SK-N-SH (cell line): Measurements from ENCODE around the gene COPS4.

Experiments
- GABPA ChIP-seq: IDR thresholded peaks from 2 replicates; pipeline ENCODE4 v1.4.0; 2012; ENCODE audit warnings: low read depth, mild to moderate bottlenecking
- POLR2AphosphoS5 ChIP-seq: IDR thresholded peaks from 2 replicates; pipeline ENCODE4 v1.6.1; 2012; ENCODE audit warnings: low read depth, low read length
- RCOR1 ChIP-seq: fragments of 150-350 bp; IDR thresholded peaks from 2 replicates; pipeline ENCODE4 v1.6.1; 2017; ENCODE audit warnings: antibody characterized with exemption, low read length
- REST ChIP-seq: IDR thresholded peaks from 2 replicates; pipeline ENCODE4 v1.6.1; 2012; ENCODE audit warnings: mild to moderate bottlenecking, low read depth, low read length, moderate library complexity
- SMC3 ChIP-seq: IDR thresholded peaks from 2 replicates; pipeline ENCODE4 v1.6.1; 2012; ENCODE audit warnings: low read depth, low read length, improper control_type of control experiment
- TAF1 ChIP-seq: IDR thresholded peaks from 2 replicates; pipeline ENCODE4 v1.6.1; 2012; ENCODE audit warnings: low read depth, mild to moderate bottlenecking, low read length, moderate library complexity, borderline replicate concordance
- YY1 ChIP-seq: IDR thresholded peaks from 2 replicates; pipeline ENCODE4 v1.4.0; 2012; ENCODE audit warnings: low read depth, mild to moderate bottlenecking
- TF ChIP-seq, protein P1 (sequence below): fragments of 200-600 bp; sonication (generic); IDR thresholded peaks from 2 replicates; pipeline ENCODE4 v1.6.1; 2017; ENCODE audit warnings: antibody characterized with exemption, mild to moderate bottlenecking, moderate library complexity
- TF ChIP-seq, protein P2 (sequence below): IDR thresholded peaks from 2 replicates; pipeline ENCODE4 v1.4.0; 2012; ENCODE audit warnings: low read depth, borderline replicate concordance

DNA sequence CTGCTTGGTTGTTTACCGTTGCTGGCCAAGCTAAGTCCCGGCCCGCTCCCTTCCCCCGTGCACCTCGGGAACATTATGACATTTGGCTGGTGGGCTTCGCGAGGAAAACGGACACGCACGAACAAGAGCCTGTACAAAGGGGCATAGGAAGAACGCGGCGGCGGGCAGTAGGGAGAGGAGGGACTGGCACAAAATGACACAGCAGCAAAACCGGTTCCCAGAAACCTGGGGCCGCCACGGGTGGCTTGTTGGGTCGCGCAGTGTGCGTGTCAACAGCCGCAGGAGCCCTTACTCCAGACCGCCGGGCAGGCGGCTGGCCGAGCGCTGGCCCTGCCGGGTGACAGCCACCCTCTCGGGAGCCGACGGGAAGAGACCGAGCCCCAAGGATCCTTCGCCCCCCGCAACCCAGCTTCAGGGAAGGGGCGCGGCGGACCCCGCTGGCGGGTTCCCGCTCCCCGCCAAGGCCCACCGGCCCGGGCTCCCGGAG lies 22.7 kb upstream of the COPS4 start:
- TF ChIP-seq, protein P1, sequence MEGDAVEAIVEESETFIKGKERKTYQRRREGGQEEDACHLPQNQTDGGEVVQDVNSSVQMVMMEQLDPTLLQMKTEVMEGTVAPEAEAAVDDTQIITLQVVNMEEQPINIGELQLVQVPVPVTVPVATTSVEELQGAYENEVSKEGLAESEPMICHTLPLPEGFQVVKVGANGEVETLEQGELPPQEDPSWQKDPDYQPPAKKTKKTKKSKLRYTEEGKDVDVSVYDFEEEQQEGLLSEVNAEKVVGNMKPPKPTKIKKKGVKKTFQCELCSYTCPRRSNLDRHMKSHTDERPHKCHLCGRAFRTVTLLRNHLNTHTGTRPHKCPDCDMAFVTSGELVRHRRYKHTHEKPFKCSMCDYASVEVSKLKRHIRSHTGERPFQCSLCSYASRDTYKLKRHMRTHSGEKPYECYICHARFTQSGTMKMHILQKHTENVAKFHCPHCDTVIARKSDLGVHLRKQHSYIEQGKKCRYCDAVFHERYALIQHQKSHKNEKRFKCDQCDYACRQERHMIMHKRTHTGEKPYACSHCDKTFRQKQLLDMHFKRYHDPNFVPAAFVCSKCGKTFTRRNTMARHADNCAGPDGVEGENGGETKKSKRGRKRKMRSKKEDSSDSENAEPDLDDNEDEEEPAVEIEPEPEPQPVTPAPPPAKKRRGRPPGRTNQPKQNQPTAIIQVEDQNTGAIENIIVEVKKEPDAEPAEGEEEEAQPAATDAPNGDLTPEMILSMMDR: no peak
- no peak for TF ChIP-seq YY1
- no peak for TF ChIP-seq POLR2AphosphoS5
- no peak for TF ChIP-seq TAF1
- no peak for TF ChIP-seq SMC3
- no peak for TF ChIP-seq GABPA
- no peak for TF ChIP-seq REST
- TF ChIP-seq, protein P2, sequence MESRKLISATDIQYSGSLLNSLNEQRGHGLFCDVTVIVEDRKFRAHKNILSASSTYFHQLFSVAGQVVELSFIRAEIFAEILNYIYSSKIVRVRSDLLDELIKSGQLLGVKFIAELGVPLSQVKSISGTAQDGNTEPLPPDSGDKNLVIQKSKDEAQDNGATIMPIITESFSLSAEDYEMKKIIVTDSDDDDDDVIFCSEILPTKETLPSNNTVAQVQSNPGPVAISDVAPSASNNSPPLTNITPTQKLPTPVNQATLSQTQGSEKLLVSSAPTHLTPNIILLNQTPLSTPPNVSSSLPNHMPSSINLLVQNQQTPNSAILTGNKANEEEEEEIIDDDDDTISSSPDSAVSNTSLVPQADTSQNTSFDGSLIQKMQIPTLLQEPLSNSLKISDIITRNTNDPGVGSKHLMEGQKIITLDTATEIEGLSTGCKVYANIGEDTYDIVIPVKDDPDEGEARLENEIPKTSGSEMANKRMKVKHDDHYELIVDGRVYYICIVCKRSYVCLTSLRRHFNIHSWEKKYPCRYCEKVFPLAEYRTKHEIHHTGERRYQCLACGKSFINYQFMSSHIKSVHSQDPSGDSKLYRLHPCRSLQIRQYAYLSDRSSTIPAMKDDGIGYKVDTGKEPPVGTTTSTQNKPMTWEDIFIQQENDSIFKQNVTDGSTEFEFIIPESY: no peak
- TF ChIP-seq RCOR1: no peak
